Tibial nerve (tissue), 3 donors: ENCODE measurements around the gene AGPAT3.

Source experiments
- CTCF ChIP-seq, 5 experiments: fragments of 200-600 bp in 3 of 5; fragments of 450-650 bp in 2 of 5; sonication (generic) in 3 of 5; IDR thresholded peaks; one replicate each; pipeline ENCODE4 v1.5.1; 2016 to 2019; ENCODE audit warnings: antibody characterized with exemption in 5 of 5, mild to moderate bottlenecking in 3 of 5, moderate library complexity in 2 of 5
- POLR2A ChIP-seq, 2 donors: fragments of 450-650 bp; IDR thresholded peaks; one replicate each; pipeline ENCODE4 v1.6.1; 2017; ENCODE audit warnings: antibody characterized with exemption in 2 of 2, mild to moderate bottlenecking in 2 of 2, moderate library complexity in 2 of 2

- TF ChIP-seq CTCF (IDR thresholded peaks at IDR 0.05) = no peak
- TF ChIP-seq POLR2A (IDR thresholded peaks at IDR 0.05) = no peak
Measured at GRCh38 chr21:43825936-43826622, 38.9 kb upstream of the AGPAT3 start.
